ENCODE measurements around the gene OR13G1.

DNA sequence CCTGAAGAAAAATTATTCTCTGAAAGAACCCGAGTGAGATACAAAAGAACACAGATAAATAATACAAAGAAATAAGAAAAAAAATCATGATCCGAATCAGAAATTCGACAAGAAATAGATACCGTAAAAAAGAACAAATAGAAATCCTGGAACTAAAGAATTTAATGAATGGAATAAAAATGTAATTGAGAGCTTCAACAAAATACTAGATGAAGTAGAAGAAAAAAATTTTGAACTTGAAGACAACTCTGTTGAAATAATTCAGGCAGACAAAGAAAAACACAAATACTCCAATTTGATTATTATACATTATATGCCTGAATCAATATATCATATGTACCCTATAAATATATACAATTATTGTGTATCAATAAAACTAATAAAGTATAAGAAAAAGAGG is 41.7 kb upstream of the OR13G1 start:
- no peak for TF ChIP-seq EZH2 (IDR thresholded peaks at IDR 0.05; ENCODE audit: insufficient read depth, low read length)
- TF ChIP-seq, protein P1, sequence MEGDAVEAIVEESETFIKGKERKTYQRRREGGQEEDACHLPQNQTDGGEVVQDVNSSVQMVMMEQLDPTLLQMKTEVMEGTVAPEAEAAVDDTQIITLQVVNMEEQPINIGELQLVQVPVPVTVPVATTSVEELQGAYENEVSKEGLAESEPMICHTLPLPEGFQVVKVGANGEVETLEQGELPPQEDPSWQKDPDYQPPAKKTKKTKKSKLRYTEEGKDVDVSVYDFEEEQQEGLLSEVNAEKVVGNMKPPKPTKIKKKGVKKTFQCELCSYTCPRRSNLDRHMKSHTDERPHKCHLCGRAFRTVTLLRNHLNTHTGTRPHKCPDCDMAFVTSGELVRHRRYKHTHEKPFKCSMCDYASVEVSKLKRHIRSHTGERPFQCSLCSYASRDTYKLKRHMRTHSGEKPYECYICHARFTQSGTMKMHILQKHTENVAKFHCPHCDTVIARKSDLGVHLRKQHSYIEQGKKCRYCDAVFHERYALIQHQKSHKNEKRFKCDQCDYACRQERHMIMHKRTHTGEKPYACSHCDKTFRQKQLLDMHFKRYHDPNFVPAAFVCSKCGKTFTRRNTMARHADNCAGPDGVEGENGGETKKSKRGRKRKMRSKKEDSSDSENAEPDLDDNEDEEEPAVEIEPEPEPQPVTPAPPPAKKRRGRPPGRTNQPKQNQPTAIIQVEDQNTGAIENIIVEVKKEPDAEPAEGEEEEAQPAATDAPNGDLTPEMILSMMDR (IDR thresholded peaks at IDR 0.05; ENCODE audit: insufficient read depth, low read depth, low read length), result no peak

Data from astrocyte (in vitro differentiated cells and primary cell).